HL-60 (cell line): ENCODE data around the gene PRIMPOL.

Experiments used
- DNase-seq, 2 experiments: peaks; one replicate each; pipeline ENCODE4 v3.0.0-alpha.2; 2010 to 2020; ENCODE audit warnings: low read depth in 1 of 2, low spot score in 1 of 2
- H3K27ac ChIP-seq: fragments of 250-450 bp; sonication (Bioruptor Pico); replicated peaks from 2 replicates; pipeline ENCODE4 v1.5.1; 2020; ENCODE audit warnings: mild to moderate bottlenecking, moderate library complexity
- H3K27me3 ChIP-seq: fragments of 250-450 bp; sonication (Bioruptor Pico); 2 replicates; pipeline ENCODE4 v1.5.1; 2021; ENCODE audit warnings: mild to moderate bottlenecking, moderate library complexity; ENCODE audit not compliant: insufficient read depth, poor library complexity, severe bottlenecking
- H3K4me3 ChIP-seq: replicated peaks from 2 replicates; pipeline ENCODE4 v1.5.1; 2011; ENCODE audit warnings: mild to moderate bottlenecking, control low read depth, low read length; ENCODE audit not compliant: insufficient read depth
- GABPA ChIP-seq: IDR thresholded peaks from 2 replicates; pipeline ENCODE4 v1.6.1; 2012; ENCODE audit warnings: low read depth
- POLR2AphosphoS5 ChIP-seq: IDR thresholded peaks from 2 replicates; pipeline ENCODE4 v1.6.1; 2012; ENCODE audit warnings: low read depth
- SPI1 ChIP-seq: IDR thresholded peaks from 2 replicates; pipeline ENCODE4 v1.6.1; 2012; ENCODE audit warnings: low read depth, mild to moderate bottlenecking, borderline replicate concordance
- TF ChIP-seq, protein P1 (sequence below): IDR thresholded peaks from one replicate; pipeline ENCODE4 v1.5.1; 2011; ENCODE audit warnings: low read length, control low read depth, inconsistent platforms; ENCODE audit not compliant: insufficient read depth
- TF ChIP-seq, protein P2 (sequence below): IDR thresholded peaks from 2 replicates; pipeline ENCODE4 v1.6.1; 2012; ENCODE audit warnings: low read depth; ENCODE audit not compliant: insufficient replicate concordance

Gene PRIMPOL

DNA sequence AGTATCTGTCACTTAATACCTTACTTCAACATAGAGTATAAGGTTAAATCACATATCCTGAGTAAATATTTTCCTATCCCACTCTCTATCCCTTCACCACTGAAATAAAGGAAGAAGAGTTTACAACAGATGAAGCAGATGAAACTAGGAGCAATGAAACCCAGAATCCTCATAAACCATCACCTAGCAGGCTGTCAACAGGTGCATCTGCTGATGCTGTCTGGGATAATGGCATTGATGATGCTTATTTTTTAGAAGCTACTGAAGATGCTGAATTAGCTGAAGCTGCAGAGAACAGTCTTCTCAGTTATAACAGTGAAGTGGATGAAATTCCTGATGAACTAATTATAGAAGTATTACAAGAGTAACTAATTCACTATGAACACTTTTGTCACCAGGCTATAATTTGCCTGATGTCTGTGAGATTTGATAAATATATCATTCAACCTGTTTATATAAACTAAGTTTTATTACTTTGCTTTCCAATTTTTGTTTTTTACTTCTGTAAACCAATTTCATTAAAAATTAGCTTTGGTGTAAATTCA lies 44.9 kb downstream of the PRIMPOL start:
- H3K4me3 ChIP-seq, result no peak overlapping the region
- no peak for DNase-seq
- no peak overlapping the region for H3K27ac ChIP-seq
- no peak for TF ChIP-seq GABPA
- TF ChIP-seq POLR2AphosphoS5, result no peak
- TF ChIP-seq, protein P1, sequence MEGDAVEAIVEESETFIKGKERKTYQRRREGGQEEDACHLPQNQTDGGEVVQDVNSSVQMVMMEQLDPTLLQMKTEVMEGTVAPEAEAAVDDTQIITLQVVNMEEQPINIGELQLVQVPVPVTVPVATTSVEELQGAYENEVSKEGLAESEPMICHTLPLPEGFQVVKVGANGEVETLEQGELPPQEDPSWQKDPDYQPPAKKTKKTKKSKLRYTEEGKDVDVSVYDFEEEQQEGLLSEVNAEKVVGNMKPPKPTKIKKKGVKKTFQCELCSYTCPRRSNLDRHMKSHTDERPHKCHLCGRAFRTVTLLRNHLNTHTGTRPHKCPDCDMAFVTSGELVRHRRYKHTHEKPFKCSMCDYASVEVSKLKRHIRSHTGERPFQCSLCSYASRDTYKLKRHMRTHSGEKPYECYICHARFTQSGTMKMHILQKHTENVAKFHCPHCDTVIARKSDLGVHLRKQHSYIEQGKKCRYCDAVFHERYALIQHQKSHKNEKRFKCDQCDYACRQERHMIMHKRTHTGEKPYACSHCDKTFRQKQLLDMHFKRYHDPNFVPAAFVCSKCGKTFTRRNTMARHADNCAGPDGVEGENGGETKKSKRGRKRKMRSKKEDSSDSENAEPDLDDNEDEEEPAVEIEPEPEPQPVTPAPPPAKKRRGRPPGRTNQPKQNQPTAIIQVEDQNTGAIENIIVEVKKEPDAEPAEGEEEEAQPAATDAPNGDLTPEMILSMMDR, result no peak
- TF ChIP-seq SPI1, result no peak
- TF ChIP-seq, protein P2, sequence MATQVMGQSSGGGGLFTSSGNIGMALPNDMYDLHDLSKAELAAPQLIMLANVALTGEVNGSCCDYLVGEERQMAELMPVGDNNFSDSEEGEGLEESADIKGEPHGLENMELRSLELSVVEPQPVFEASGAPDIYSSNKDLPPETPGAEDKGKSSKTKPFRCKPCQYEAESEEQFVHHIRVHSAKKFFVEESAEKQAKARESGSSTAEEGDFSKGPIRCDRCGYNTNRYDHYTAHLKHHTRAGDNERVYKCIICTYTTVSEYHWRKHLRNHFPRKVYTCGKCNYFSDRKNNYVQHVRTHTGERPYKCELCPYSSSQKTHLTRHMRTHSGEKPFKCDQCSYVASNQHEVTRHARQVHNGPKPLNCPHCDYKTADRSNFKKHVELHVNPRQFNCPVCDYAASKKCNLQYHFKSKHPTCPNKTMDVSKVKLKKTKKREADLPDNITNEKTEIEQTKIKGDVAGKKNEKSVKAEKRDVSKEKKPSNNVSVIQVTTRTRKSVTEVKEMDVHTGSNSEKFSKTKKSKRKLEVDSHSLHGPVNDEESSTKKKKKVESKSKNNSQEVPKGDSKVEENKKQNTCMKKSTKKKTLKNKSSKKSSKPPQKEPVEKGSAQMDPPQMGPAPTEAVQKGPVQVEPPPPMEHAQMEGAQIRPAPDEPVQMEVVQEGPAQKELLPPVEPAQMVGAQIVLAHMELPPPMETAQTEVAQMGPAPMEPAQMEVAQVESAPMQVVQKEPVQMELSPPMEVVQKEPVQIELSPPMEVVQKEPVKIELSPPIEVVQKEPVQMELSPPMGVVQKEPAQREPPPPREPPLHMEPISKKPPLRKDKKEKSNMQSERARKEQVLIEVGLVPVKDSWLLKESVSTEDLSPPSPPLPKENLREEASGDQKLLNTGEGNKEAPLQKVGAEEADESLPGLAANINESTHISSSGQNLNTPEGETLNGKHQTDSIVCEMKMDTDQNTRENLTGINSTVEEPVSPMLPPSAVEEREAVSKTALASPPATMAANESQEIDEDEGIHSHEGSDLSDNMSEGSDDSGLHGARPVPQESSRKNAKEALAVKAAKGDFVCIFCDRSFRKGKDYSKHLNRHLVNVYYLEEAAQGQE, result no peak
- H3K27me3 ChIP-seq, result no peaks in the 10 kb centered on the region

- TF ChIP-seq, protein P2, result no peak
- TF ChIP-seq SPI1, result no peak
- TF ChIP-seq GABPA, result no peak
- TF ChIP-seq POLR2AphosphoS5, result no peak
- Histone ChIP-seq H3K27ac (no peak overlapping the region), H3K4me3 (no peak overlapping the region), H3K27me3 (no peaks in the 10 kb centered on the region)
- DNase-seq, result no peak
Measured at GRCh38 chr4:184695178-184695896, 45.8 kb downstream of the PRIMPOL start.

DNA sequence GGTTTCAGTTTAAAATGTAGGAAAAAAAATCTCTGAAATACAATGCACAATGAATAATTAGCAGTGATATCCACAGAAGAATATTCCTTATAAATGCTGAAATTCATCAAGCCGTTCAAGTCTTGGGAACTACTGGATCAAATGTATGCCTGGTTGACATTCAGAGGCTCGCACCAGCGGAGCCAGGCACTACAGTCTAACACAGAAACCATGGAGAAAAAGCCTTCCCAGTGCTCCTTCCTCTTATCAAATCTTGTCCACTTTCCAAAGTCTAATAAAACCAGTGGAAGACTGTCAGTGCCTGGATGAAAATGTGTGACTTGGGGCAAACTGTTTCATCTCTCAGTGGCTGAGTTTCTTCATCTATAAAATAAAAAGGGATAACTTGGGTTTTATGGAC lies 48.4 kb downstream of the PRIMPOL start:
- TF ChIP-seq GABPA (no peak), SPI1 (no peak), POLR2AphosphoS5 (no peak)
- TF ChIP-seq, protein P1, result no peak
- TF ChIP-seq, protein P2, result no peak
- DNase-seq, result no peak
- H3K4me3 ChIP-seq, result no peak overlapping the region
- no peaks in the 10 kb centered on the region for H3K27me3 ChIP-seq
- H3K27ac ChIP-seq, result no peak overlapping the region
